Fibroblast of pulmonary artery (primary cell): Measurements from ENCODE around the gene PTPRN2.

Source experiments
- DNase-seq: peaks from one replicate; pipeline ENCODE4 v3.0.0-alpha.2; 2010; ENCODE audit warnings: low read depth
- H3K4me3 ChIP-seq: replicated peaks from 2 replicates; pipeline ENCODE4 v1.5.1; 2011; ENCODE audit warnings: low read depth, mild to moderate bottlenecking, control low read depth, low read length, moderate library complexity
- CTCF ChIP-seq: IDR thresholded peaks from 2 replicates; pipeline ENCODE4 v1.5.1; 2011; ENCODE audit warnings: mild to moderate bottlenecking, control low read depth, low read length, inconsistent platforms; ENCODE audit errors: missing control alignments

The PTPRN2 gene

GRCh38 chr7:158009886-158010285 lies 577.7 kb downstream of the PTPRN2 start:
- no peak for DNase-seq
- no peak overlapping the region for H3K4me3 ChIP-seq
- TF ChIP-seq CTCF = no peak

GRCh38 chr7:158008267-158008666 lies 579.4 kb downstream of the PTPRN2 start:
- no peak for DNase-seq
- H3K4me3 ChIP-seq = no peak overlapping the region
- TF ChIP-seq CTCF = no peak

GRCh38 chr7:158007697-158008257 lies 579.8 kb downstream of the PTPRN2 start:
- H3K4me3 ChIP-seq = no peak overlapping the region
- no peak for DNase-seq
- TF ChIP-seq CTCF = no peak

GRCh38 chr7:158006841-158007696 lies 580.6 kb downstream of the PTPRN2 start:
- DNase-seq = no peak
- no peak for TF ChIP-seq CTCF
- no peak overlapping the region for H3K4me3 ChIP-seq

GRCh38 chr7:158005531-158005930 lies 582.1 kb downstream of the PTPRN2 start:
- DNase-seq = no peak
- no peak overlapping the region for H3K4me3 ChIP-seq
- no peak for TF ChIP-seq CTCF

- H3K4me3 ChIP-seq = no peak overlapping the region
- TF ChIP-seq CTCF = no peak
- DNase-seq = no peak
Observed at GRCh38 chr7:158004123-158004490, 583.5 kb downstream of the PTPRN2 start.
